ENCODE data around the gene KRT5.

The KRT5 gene

DNA sequence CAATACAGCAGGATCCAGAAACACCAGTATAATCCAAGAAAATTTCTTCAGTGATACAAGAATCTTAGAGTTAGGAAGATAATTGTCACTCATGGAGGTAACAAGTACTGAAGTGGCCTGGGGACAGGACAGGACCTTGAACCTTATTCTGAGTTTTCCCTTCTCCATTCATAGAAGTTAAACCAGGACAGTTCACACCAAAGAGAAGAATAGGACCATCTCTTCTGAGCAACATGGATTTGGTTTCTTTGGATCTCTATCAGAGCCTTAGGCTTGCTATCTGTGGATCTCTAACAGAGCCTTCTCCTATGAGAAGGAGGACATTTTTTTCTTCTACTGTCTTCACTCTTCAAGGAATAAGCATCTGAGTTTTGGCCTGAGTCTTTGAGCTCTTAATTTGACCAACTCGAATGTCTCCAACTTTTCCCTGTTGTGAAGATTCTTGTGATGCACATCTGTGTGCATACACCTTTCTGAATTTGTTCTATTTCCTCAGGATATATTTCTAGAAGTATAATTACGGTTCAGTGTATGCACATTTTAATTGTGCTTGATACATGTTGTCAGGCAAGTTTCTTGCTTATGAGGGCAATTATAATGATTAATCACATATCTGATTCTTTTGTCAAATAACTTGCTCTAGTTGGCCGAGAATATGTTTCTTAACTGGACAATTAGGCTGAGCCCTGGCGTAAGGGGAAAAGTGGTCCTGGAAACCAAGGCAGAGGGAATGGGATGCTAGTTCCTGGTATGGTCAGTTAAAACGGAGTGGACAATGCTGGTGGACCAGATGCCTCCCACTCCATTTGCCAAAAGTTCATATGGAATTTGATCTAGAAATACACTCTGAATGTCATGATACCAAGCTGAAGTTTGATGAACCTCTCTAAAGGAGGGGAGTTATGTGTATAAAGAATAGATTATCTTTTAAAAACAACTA is 33.8 kb downstream of the KRT5 start:
- no peak overlapping the region for H3K4me3 ChIP-seq (ENCODE audit: low read length, poor library complexity, severe bottlenecking)
- no peaks in the 10 kb centered on the region for H3K4me1 ChIP-seq (ENCODE audit: insufficient read depth, low read length, poor library complexity, severe bottlenecking)
- H3K27me3 ChIP-seq (ENCODE audit: insufficient read depth, low read length, poor library complexity, severe bottlenecking): no peaks in the 10 kb centered on the region
- H2AFZ ChIP-seq (ENCODE audit: low read length): no peak overlapping the region
- H3K9me3 ChIP-seq (ENCODE audit: insufficient read depth, low read depth, low read length): no peaks in the 10 kb centered on the region; the same call in 1 of the 2 replicates
- H3K9ac ChIP-seq (ENCODE audit: low read depth, low read length, poor library complexity, severe bottlenecking): no peak overlapping the region
- H3K9me2 ChIP-seq (replicated peaks; ENCODE audit: low read depth, low read length): no peaks in the 10 kb centered on the region; the same call in 1 of the 2 replicates
- no peak for TF ChIP-seq EZH2phosphoT487 (IDR thresholded peaks at IDR 0.05; ENCODE audit: borderline replicate concordance)
- TF ChIP-seq, protein P1, sequence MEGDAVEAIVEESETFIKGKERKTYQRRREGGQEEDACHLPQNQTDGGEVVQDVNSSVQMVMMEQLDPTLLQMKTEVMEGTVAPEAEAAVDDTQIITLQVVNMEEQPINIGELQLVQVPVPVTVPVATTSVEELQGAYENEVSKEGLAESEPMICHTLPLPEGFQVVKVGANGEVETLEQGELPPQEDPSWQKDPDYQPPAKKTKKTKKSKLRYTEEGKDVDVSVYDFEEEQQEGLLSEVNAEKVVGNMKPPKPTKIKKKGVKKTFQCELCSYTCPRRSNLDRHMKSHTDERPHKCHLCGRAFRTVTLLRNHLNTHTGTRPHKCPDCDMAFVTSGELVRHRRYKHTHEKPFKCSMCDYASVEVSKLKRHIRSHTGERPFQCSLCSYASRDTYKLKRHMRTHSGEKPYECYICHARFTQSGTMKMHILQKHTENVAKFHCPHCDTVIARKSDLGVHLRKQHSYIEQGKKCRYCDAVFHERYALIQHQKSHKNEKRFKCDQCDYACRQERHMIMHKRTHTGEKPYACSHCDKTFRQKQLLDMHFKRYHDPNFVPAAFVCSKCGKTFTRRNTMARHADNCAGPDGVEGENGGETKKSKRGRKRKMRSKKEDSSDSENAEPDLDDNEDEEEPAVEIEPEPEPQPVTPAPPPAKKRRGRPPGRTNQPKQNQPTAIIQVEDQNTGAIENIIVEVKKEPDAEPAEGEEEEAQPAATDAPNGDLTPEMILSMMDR (conservative IDR thresholded peaks at IDR 0.05; ENCODE audit: low read length): no peak
- H4K20me1 ChIP-seq (ENCODE audit: insufficient read depth, low read length, poor library complexity, severe bottlenecking): no peaks in the 10 kb centered on the region
- no peak overlapping the region for H3K4me2 ChIP-seq (ENCODE audit: low read depth, low read length, poor library complexity, severe bottlenecking)
- no peaks in the 10 kb centered on the region for H3F3A ChIP-seq (ENCODE audit: low read depth)
- H3K36me3 ChIP-seq (ENCODE audit: insufficient read depth, low read length): no peaks in the 10 kb centered on the region
- H3K79me2 ChIP-seq (ENCODE audit: insufficient read depth, low read length): no peaks in the 10 kb centered on the region

DNA sequence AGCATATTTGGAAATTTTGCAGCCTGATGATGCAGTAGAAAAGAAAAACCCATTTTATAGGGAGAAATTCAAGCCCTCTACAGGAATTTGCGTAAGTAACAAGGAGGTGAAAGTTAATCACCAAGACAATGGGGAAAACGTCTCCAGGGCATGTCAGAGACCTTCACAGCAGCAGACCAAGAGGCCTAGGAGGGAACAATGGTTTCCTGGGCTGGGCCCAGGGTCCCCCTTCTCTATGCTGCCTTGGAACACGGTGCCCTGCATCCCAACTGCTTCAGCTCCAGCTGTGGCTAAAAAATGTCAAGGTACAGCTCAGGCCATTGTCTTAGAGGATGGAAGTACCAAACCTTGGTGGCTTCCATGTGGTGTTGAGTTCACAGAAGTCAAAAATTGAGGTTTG is 40.1 kb downstream of the KRT5 start:
- TF ChIP-seq EZH2phosphoT487 (IDR thresholded peaks at IDR 0.05; ENCODE audit: borderline replicate concordance): no peak
- TF ChIP-seq, protein P1 (conservative IDR thresholded peaks at IDR 0.05; ENCODE audit: low read length): no peak
- no peaks in the 10 kb centered on the region; the same call in 1 of the 2 replicates for H3K9me3 ChIP-seq (ENCODE audit: insufficient read depth, low read depth, low read length)
- no peaks in the 10 kb centered on the region for H3K27me3 ChIP-seq (ENCODE audit: insufficient read depth, low read length, poor library complexity, severe bottlenecking)
- H3K9ac ChIP-seq (ENCODE audit: low read depth, low read length, poor library complexity, severe bottlenecking): no peak overlapping the region
- H3K9me2 ChIP-seq (replicated peaks; ENCODE audit: low read depth, low read length): no peaks in the 10 kb centered on the region; the same call in 1 of the 2 replicates
- no peak overlapping the region for H3K4me2 ChIP-seq (ENCODE audit: low read depth, low read length, poor library complexity, severe bottlenecking)
- H4K20me1 ChIP-seq (ENCODE audit: insufficient read depth, low read length, poor library complexity, severe bottlenecking): no peaks in the 10 kb centered on the region
- no peak overlapping the region for H2AFZ ChIP-seq (ENCODE audit: low read length)
- H3K4me3 ChIP-seq (ENCODE audit: low read length, poor library complexity, severe bottlenecking): no peak overlapping the region
- H3K4me1 ChIP-seq (ENCODE audit: insufficient read depth, low read length, poor library complexity, severe bottlenecking): no peaks in the 10 kb centered on the region
- H3K79me2 ChIP-seq (ENCODE audit: insufficient read depth, low read length): no peaks in the 10 kb centered on the region
- H3F3A ChIP-seq (ENCODE audit: low read depth): no peaks in the 10 kb centered on the region
- no peaks in the 10 kb centered on the region for H3K36me3 ChIP-seq (ENCODE audit: insufficient read depth, low read length)

DNA sequence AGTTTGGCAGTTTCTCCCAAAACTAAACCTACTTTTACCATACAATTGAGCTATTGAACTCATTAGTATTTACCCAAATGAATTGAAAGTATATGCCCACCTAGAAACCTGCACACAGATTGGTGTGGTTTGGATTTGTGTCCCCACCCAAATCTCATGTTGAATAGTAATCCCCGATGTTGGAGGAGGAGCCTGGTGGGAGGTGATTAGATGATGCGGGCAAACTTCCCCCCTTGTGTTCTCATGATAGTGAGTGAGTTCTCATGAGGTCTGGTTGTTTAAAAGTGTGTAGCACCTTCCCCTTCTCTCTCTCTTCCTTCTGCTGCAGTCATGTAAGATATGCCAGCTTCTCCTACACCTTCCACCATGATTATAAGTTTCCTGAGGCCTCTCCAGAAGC is 42.5 kb downstream of the KRT5 start:
- Histone ChIP-seq H3K9ac (ENCODE audit: low read depth, low read length, poor library complexity, severe bottlenecking) (no peak overlapping the region), H4K20me1 (ENCODE audit: insufficient read depth, low read length, poor library complexity, severe bottlenecking) (no peaks in the 10 kb centered on the region), H3K36me3 (ENCODE audit: insufficient read depth, low read length) (no peaks in the 10 kb centered on the region), H3K27me3 (ENCODE audit: insufficient read depth, low read length, poor library complexity, severe bottlenecking) (no peaks in the 10 kb centered on the region), H3K9me2 (replicated peaks; ENCODE audit: low read depth, low read length) (no peaks in the 10 kb centered on the region), H3K4me2 (ENCODE audit: low read depth, low read length, poor library complexity, severe bottlenecking) (no peak overlapping the region), H3K4me3 (ENCODE audit: low read length, poor library complexity, severe bottlenecking) (no peak overlapping the region), H3K4me1 (ENCODE audit: insufficient read depth, low read length, poor library complexity, severe bottlenecking) (no peaks in the 10 kb centered on the region), H3F3A (ENCODE audit: low read depth) (no peaks in the 10 kb centered on the region), H3K79me2 (ENCODE audit: insufficient read depth, low read length) (no peaks in the 10 kb centered on the region), H2AFZ (ENCODE audit: low read length) (no peak overlapping the region), H3K9me3 (ENCODE audit: insufficient read depth, low read depth, low read length) (no peaks in the 10 kb centered on the region)
- TF ChIP-seq EZH2phosphoT487 (IDR thresholded peaks at IDR 0.05; ENCODE audit: borderline replicate concordance): no peak
- TF ChIP-seq, protein P1 (conservative IDR thresholded peaks at IDR 0.05; ENCODE audit: low read length): no peak

All from Loucy (cell line).